Endometrial microvascular endothelial cells (primary cell): ENCODE results near the gene CACNB1. TPM values are rescaled to one million over a fixed set of nuclear protein-coding genes. Genes with fewer than 3 reads are reported as not detected.

Experiments
- in situ Hi-C: cut with HindIII; loops from 2 replicates; pipeline ENCODE4 v1.10.0; 2017; ENCODE audit warnings: low sequenced_read_pairs, low pct_unique_long_range_greater_than_20kb; ENCODE audit errors: inconsistent ontology term
- total RNA-seq: library from RNA; depleted of rRNA; stranded (reverse); fragments of >200 nt; gene quantifications from one replicate; pipeline ENCODE4 v1.2.3, GENCODE V29; 2015; ENCODE audit errors: inconsistent ontology term

Gene CACNB1
- total RNA-seq, 1 donor from 2014 or later, result 2.7 TPM

DNA sequence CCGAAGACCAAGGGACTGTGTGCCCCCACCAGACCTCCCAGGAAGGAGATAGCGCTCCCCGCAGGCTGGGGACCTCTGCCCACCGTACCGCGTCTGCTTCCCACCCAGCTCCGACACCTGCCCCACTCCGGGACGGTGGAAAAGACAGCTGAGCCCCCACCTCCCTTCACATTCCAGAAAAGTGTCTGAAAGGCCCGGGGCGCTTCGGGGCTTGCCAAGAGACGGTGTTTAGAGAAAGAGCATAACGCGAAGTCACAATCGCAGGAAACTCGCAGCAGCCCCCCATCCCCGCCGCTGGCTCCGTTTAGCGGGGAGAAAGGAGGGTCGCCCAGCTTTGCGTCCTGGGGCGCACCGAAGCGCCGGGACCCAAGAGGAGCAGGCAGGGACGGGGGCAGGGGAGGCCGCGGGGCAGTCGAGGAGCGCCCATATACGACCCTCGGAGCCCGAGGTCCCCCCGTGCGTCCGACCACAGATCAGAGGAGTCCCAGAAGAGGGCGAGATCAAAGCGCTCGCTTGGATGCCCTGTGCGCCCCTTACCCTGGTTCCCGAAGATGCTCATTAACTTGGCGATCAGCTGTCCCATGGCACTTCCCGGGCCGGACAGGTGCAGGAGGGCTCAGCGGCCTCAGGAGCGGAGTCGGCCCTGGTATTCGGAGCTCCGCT lies 32.2 kb downstream of the CACNB1 start:
- in situ Hi-C loops, result no loop called here

DNA sequence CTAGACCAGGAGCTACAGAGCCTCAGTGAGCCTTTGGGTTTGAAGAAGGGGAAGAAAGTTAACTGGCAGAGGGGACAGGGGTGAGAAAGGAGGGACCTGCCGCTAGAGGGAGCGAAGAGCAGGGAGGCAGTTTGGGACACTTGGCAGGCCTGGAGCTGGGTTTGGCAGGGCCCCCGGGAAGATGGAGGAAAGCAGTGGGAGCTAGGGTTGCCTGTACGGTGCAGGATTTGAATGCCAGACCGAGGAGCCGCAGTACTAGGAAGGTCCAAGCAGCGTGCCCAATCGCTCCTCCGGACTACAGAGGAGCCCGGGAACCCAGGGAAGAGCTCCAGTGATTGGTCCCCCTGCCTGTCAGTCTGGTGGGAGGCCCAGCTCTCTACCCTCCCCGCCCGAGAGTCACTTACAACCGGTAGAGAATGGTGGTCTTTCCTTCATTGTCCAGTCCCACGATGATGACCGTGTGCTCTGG lies 32.8 kb downstream of the CACNB1 start:
- in situ Hi-C loops, result no loop called here

GRCh38 chr17:39161962-39162361 lies 35.5 kb downstream of the CACNB1 start:
- in situ Hi-C loops, result no loop called here

- in situ Hi-C loops, result no loop called here
Measured at GRCh38 chr17:39158623-39159022, 38.8 kb downstream of the CACNB1 start.

DNA sequence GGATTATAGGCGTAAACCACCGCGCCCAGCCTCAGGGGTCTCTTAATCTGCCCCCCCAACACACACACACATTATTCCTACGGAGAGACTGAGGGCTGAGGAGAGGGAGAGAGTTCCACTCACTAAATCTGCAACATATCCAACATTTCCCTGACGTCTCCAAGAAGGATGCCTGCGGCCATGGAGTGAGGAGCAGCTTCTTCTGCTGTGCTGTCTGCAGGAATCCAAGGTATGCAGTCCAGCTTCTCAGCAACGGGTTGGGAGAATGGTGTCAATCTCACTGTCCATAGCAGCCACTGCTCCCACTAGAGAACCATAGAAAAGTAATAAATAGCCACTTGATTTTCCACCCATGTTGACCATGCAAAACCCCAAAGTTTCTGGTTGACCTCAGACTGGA lies 41.0 kb downstream of the CACNB1 start:
- in situ Hi-C loops, result no loop called here

DNA sequence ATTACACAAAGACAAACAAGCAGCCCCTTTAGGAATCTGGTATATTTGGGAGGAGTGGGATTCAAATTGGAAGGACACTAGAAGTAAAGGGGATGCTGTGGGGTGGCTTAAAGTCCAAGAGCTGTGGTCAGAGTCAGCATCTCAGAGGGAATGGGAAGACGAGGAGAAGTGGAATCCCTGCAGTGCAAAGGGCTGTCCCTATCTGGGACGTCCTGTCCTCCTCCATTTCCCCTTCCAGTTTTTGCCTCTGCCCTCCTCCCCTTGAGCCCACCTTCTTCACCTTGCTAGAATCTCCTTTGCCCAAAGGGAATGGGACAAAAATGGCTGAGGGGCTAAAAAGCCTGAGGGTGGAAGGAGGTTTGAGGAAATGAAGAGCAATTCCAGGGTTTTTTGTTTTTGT lies 41.8 kb downstream of the CACNB1 start:
- in situ Hi-C loops, result no loop called here

- in situ Hi-C loops, result no loop called here
Measured at GRCh38 chr17:39153599-39154051, 43.8 kb downstream of the CACNB1 start.

- in situ Hi-C loops, result no loop called here
Measured at GRCh38 chr17:39151943-39152818, 45.3 kb downstream of the CACNB1 start.

GRCh38 chr17:39151150-39151942 lies 46.1 kb downstream of the CACNB1 start, which contains the start of gene PLXDC1:
TSS of gene PLXDC1 (minus strand) at chr17:39151637. CDS start at chr17:39151437, 200 bp downstream.
- in situ Hi-C loops, result no loop called here

GRCh38 chr17:39150795-39151149 lies 46.7 kb downstream of the CACNB1 start:
- in situ Hi-C loops, result no loop called here

DNA sequence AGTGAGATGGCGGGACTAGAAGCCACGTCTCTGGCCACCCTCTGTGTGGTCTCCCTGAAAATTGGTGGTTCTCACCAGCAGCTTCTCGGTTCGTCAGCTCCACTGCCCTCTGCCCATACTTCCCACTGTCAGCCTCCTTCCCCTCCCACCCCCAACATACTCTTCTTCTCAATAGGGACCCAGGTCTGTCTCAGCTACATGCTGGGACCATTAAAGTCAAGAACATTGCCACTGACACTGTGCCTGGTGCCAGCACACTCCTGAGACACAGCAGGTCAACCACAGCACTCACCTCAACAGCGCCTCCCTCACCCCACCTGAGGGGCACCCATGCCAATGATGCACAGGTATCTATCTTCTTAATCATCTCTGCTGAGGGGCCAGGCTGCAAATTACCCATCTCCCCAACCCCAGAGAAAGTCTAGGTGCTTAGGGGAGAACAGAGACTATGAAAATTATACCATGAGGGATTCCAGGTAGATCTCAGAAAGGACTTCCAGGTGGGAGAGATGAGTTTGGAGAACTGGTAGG lies 47.3 kb downstream of the CACNB1 start:
- in situ Hi-C loops, result no loop called here

DNA sequence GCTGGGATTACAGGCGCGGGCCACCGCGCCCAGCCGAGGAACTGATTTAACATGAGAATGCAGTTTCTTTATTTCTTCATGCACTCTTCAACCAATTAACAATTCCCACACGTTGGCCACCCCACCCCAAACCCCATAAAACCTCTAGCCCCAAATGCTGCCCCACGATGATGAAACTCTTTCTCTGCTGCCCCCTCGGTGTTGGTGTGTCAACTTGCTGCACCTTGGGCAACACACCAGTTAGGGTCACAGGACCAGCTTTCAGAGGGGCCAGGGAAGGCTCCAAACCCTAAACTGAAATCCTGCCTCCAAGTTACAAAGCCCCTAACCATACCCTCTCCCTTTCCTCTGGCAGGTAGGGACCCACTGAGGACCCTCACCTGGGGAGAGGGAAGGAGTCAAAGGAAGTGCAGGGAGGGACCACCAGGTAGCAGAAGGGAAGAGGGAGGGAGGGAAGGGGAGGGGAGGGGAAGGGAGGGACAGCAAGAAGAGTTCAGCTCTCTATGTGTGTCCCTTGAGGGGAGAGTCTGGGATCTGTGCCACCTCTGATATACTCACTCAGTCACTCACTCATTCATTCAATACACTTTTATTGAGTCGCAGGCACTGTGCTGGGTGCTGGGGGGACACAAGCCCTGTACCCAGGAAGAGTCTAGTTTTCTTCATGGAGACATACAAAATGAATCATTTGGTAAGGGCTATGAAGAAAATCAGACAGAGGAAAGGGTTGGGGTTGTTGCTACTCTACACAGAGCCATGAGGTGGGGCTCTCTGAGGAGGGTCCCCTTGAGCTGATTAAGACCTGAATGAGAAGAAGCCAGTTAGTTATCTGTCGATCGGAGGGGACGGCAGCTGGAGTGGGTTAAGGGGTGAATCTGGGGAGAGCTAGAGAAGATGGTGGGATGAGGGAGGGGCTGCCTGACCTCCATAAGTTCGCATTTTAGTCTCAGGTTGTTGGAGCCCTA lies 50.0 kb downstream of the CACNB1 start:
- in situ Hi-C loops, result no loop called here

- in situ Hi-C loops, result no loop called here
Measured at GRCh38 chr17:39146273-39146672, 51.2 kb downstream of the CACNB1 start.

GRCh38 chr17:39145143-39145542 lies 52.3 kb downstream of the CACNB1 start:
- in situ Hi-C loops, result no loop called here

DNA sequence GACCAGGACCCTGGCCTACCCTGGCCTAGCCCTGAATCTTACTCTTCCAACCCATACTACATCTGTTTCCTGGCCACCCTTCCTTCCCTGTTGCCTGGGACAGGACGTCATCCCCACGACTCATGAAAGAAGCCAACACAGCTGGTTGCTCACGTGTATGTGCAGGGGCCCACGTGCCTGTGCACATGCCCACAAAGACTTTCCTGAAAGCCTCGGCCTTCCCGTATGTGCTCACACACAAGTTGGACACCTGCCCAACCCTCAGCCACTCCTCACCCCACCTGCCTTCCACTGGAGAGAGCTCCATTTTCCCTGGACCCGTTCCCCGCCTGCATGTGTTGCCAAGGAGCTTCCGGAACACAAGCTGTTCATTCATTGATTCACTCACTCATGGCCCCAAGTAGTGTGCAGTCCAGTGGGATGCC lies 53.0 kb downstream of the CACNB1 start:
- in situ Hi-C loops, result no loop called here

GRCh38 chr17:39143552-39144093 lies 53.8 kb downstream of the CACNB1 start:
- in situ Hi-C loops, result no loop called here

DNA sequence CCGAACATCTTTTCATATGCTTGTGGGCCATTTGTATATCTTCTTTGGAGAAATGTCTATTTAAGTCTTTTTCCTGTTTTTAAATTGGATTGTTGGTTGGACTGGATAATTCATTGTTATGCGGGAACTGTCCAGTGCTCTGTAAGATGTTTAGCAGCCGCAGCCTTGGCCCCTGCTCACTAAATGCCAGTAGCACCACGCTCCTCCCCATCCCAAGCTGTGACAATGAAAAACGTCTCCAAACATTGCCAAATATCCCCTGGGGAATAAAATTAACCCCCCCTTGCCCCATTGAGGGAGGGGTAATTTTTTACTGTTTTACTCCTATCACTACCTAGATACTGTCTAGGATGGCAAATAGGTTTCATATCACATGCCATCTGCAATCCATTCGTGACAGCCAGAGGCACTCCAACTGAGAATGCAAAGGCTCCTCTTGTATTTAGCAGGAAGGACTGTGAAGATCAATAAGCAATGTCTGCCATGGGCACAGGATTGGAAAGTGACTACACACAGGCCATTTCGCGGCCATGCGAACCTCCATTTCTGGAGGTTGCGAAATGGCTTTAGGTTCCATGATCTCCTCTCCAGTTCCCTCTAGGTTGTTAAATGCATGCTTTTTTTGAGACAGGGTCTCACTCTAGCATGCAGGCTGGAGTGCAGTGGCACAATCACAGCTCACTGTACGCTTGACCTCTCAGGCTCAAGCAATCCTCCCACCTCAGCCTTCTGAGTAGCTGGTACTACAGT lies 55.4 kb downstream of the CACNB1 start:
- in situ Hi-C loops, result no loop called here
